ENCODE data around the gene ABCC10.
"Not testable (repeated sequence)": the region's sequence is repeated elsewhere in the genome, so short reads cannot be mapped to it uniquely, and the experiment has no call there.

Gene ABCC10, protein sequence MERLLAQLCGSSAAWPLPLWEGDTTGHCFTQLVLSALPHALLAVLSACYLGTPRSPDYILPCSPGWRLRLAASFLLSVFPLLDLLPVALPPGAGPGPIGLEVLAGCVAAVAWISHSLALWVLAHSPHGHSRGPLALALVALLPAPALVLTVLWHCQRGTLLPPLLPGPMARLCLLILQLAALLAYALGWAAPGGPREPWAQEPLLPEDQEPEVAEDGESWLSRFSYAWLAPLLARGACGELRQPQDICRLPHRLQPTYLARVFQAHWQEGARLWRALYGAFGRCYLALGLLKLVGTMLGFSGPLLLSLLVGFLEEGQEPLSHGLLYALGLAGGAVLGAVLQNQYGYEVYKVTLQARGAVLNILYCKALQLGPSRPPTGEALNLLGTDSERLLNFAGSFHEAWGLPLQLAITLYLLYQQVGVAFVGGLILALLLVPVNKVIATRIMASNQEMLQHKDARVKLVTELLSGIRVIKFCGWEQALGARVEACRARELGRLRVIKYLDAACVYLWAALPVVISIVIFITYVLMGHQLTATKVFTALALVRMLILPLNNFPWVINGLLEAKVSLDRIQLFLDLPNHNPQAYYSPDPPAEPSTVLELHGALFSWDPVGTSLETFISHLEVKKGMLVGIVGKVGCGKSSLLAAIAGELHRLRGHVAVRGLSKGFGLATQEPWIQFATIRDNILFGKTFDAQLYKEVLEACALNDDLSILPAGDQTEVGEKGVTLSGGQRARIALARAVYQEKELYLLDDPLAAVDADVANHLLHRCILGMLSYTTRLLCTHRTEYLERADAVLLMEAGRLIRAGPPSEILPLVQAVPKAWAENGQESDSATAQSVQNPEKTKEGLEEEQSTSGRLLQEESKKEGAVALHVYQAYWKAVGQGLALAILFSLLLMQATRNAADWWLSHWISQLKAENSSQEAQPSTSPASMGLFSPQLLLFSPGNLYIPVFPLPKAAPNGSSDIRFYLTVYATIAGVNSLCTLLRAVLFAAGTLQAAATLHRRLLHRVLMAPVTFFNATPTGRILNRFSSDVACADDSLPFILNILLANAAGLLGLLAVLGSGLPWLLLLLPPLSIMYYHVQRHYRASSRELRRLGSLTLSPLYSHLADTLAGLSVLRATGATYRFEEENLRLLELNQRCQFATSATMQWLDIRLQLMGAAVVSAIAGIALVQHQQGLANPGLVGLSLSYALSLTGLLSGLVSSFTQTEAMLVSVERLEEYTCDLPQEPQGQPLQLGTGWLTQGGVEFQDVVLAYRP (N-terminal part only)

DNA sequence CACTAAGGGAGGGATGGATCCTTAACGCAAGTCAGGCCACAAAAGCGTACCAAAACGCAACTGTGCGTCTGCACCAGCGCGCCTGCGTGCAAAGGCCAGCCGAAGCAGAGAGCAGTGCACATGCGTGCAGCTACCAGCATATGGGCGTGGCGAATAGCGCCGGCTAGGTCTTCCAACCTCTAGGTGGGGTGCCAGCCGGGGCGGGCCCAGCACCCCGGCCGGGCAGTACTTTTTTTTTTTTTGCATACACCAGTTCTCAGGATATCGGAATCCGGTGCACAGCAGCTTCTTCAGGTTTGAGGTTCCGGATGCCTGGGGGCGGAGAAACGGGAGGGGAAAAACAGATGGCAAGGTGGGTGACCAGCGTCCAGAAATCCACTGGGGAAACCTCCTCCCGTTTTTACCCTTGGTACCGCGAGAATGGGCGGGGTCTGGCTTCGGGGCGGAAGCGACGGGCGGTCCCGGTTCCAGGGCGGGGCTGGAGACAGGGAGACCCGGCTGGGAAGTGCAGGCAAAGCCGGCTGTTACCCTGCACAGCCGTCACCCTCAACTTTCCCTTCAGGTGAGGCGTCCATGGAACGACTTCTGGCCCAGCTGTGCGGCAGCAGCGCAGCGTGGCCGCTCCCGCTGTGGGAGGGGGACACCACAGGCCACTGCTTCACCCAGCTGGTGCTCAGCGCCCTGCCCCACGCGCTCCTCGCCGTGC, at the start of gene ABCC10:
Gene ABCC10, plus strand, starts transcription at position 136 of the 706 bp plus-strand sequence. Its CDS starts 438 bp downstream, at position 574.
- in situ Hi-C loops (cut with HindIII; ENCODE audit: low pct_unique_long_range_greater_than_20kb, low sequenced_read_pairs) = no loop called here
- no peak for TF ChIP-seq JUND (IDR thresholded peaks at IDR 0.05; ENCODE audit: low read depth)
- DNase-seq (ENCODE audit: low read depth in 1 of 2, low spot score in 1 of 2) = peak; percentile 95

DNA sequence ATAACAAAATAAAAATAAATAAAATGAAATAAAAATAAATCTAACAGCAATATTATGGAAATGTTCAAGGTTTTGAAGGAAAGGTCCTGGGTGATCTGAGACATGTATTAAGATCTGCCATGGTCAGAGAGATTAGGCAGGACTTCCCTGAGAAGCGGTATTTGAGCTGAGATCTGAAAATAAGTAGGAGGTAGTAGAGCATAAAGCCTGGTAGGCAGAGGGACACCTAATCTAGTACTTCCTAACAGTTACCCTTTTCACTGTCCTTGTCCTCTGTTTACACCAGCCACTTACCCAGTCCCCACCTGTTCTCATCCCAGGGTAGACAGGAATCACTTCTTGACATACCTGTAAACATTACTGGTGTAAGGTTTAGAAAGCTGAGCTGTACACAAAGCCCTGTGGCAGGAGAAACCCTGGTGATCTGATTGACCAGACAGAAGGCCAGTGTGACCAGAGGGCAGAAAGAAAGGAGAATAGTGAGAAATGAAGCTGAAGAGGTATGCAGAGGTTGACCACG, 49.6 kb upstream of the ABCC10 start:
- in situ Hi-C loops (cut with HindIII; ENCODE audit: low pct_unique_long_range_greater_than_20kb, low sequenced_read_pairs) = no loop called here
- TF ChIP-seq JUND (IDR thresholded peaks at IDR 0.05; ENCODE audit: low read depth) = no peak
- DNase-seq (ENCODE audit: low read depth in 1 of 2, low spot score in 1 of 2) = no peak

DNA sequence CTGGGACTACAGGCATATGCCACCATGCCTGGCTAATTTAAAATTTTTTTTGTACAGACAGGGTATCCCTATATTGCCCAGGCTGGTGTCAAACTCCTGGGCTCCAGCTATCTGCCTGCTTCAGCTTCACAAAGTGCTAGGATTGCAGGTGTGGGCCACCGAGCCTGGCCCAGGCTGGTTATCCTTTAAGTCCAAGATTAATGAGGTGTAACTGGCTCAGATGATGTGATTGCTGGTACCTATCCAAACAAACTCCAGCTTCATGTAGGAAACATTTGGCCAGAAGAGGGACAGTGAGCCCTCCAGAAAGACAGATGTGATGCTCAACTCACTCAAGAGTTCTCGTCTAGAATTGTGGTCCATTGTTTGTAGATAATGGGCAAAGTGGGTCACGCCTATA, 48.7 kb upstream of the ABCC10 start:
- TF ChIP-seq JUND (IDR thresholded peaks at IDR 0.05; ENCODE audit: low read depth) = no peak
- in situ Hi-C loops (cut with HindIII; ENCODE audit: low pct_unique_long_range_greater_than_20kb, low sequenced_read_pairs) = no loop called here
- no peak for DNase-seq (ENCODE audit: low read depth in 1 of 2, low spot score in 1 of 2)

DNA sequence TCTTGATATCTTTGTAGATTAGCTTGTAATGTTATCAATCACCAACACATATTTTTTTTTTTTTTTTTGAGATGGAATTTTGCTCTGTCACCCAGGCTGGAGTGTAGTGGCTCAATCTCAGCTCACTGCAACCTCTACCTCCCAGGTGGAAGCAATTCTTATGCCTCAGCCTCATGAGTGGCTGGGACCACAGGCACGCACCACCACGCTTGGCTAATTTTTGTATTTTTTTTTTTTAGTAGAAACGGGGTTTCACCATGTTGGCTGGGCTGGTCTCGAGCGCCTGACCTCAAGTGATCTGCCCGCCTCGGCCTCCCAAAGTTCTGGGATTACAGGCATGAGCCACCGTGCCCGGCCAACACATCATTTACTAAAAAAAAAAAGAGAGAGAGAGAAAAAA, 46.5 kb upstream of the ABCC10 start:
- in situ Hi-C loops (cut with HindIII; ENCODE audit: low pct_unique_long_range_greater_than_20kb, low sequenced_read_pairs) = not testable (repeated sequence)

DNA sequence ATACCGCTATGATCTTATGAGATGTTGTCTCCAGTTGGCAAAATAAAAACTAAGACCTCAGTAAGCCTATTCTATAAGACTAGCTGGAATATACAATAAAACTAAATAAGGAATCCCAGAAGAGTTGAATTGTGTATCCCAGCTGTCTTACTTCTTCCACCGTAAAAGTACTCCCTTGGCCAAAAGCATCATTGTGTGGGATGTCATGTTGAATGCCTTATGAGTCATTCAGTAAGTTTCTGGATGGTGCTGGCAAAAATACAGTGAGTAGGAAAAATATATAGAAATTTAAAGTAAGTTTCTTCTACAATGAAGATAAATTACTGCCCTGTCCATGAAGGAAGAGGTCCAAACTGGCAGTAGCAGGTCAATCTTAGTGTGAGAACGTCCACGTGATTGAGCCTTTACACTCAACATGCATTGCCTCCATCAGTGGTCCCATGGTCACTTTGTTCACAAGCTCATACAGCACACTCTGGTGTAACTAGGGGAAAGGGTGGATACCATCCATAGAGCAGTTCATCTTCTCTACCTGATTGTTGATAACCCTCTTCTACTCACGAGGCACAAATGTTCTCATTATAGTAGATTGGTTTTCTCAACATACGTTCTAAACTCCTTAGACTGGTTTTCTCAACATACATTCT, 44.2 kb upstream of the ABCC10 start:
- in situ Hi-C loops (cut with HindIII; ENCODE audit: low pct_unique_long_range_greater_than_20kb, low sequenced_read_pairs) = no loop called here
- TF ChIP-seq JUND (IDR thresholded peaks at IDR 0.05; ENCODE audit: low read depth) = no peak
- DNase-seq (ENCODE audit: low read depth in 1 of 2, low spot score in 1 of 2) = no peak

More for the DNA sequence above, 46.5 kb upstream of the ABCC10 start:
- not testable (repeated sequence) for DNase-seq (ENCODE audit: low read depth in 1 of 2, low spot score in 1 of 2)

DNA sequence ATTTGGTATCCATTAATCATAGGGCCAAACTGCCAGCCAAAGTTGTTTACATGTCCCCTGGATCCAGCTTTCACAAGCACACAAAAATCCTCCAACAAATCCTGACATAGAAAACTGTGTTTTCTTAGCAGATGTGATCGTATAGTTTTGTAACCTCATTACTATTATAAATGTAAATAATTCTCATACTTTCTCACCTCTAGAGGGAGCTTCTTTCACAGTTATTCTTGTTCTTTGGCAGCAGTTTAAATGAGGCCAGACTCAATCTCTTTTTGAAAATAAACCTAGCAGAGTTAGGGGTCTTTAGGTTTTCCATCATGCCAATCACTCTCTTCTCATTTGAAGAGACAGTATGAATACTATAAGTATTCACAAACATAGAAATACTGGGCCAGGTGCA, 40.8 kb upstream of the ABCC10 start:
- no peak for TF ChIP-seq JUND (IDR thresholded peaks at IDR 0.05; ENCODE audit: low read depth)
- in situ Hi-C loops (cut with HindIII; ENCODE audit: low pct_unique_long_range_greater_than_20kb, low sequenced_read_pairs) = no loop called here
- peak; percentile 45 to 49 for DNase-seq (ENCODE audit: low read depth in 1 of 2, low spot score in 1 of 2)

DNA sequence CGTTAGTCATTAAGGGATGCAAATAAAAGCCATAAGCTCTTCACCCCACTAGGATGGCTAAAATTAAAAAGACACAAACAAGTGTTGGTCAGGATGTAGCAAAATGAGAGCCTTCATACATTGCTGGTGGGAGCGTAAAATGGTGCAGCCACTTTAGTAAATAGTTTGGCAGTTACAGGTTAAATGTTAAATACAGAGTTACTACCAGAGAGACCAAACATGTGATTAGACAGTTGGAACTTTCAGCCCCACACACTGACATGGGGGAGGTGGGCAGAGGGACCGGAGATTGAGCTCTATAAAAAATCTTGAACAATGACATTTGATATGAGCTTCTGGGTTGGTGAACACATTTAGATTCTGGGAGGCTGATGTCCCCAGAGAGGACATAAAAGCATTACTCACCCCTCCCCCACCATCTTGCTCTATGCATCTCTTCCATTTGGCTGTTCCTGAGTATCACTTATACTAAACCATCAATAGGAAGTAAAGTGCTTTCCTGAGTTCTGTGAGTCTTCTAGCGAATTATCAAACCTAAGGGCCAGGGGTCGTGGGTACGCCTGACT, 37.5 kb upstream of the ABCC10 start:
- no peak for TF ChIP-seq JUND (IDR thresholded peaks at IDR 0.05; ENCODE audit: low read depth)
- in situ Hi-C loops (cut with HindIII; ENCODE audit: low pct_unique_long_range_greater_than_20kb, low sequenced_read_pairs) = no loop called here
- DNase-seq (ENCODE audit: low read depth in 1 of 2, low spot score in 1 of 2) = no peak

DNA sequence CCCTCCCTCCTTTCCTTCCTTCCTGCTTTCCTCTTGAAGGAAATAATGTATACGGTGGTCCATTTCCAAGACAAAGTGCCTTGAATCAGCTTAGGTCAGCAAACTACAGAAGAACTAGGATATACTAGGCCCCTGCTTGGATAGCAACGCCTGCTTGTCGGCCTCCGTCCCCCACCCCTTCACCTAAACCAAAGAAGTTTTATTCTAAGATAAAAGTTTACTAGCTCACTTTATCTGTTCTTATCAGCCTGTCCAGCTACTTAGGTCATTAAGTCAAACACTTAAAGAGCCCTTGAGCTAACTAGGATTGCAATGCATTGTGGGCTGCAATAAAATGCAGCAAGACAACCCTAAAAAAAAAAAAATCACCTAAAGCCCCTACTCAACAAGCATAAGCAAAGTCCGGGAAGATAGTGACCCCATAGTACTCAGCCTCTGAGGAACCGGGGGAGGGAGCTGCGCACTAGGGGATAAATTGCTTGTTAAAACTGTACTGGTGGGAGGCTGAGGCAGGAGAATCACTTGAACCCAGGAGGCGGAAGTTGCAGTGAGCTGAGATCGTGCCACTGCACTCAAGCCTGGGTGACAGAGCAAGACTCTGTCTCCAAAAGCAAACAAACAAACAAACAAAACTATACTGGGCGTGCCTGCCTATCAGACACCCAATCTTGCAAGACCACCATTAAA, 36.4 kb upstream of the ABCC10 start:
- in situ Hi-C loops (cut with HindIII; ENCODE audit: low pct_unique_long_range_greater_than_20kb, low sequenced_read_pairs); DNase-seq (ENCODE audit: low read depth in 1 of 2, low spot score in 1 of 2): not testable (repeated sequence)

DNA sequence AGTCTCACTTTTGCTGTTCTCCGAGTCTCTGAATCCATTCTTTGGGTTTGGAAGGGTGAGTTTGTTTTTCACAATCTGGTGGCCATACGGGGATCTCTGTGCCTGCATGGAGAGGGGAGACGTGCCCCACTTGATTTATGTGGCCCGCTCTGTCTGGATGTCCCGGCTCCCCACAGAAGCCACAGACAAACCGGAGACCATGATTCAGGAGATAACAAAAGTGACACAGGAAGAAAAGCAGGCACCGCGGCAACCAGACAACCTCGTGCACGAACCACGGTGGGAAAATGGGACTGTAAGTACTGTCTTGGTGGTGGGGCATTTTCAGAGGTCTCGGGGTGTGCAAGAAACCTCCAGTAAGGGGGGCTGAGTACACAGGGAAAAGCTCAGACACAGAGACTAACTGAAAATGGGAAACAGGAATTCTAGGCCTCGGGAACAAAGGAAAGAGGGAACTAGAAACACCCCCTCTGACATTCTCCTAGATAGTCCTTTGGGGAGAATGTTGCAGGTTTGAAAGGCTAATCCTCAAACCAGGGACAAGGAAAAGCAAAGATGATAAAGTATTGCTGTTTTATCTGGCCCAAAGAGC, 35.8 kb upstream of the ABCC10 start:
- no peak for TF ChIP-seq JUND (IDR thresholded peaks at IDR 0.05; ENCODE audit: low read depth)
- no peak for DNase-seq (ENCODE audit: low read depth in 1 of 2, low spot score in 1 of 2)
- in situ Hi-C loops (cut with HindIII; ENCODE audit: low pct_unique_long_range_greater_than_20kb, low sequenced_read_pairs) = no loop called here

DNA sequence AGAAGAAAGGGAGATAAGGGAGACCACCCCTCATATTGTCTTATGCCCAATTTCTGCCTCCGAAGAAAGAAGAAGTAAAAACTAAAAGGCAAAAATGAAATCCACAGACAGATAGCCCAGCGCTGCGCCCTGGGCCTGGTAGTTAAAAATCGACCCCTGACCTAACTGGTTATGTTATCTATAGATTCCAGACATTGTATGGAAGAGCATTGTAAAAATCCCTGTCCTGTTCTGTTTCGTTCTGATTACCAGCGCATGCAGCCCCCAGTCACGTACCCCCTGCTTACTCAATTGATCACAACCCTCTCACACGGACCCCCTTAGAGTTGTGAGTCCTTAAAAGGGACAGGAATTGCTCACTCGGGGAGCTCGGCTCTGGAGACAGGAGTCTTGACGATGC, 34.2 kb upstream of the ABCC10 start:
- DNase-seq (ENCODE audit: low read depth in 1 of 2, low spot score in 1 of 2); in situ Hi-C loops (cut with HindIII; ENCODE audit: low pct_unique_long_range_greater_than_20kb, low sequenced_read_pairs): not testable (repeated sequence)

Data from T47D (cell line).